HFF-Myc (cell line): ENCODE results near the gene ITIH2.
"Not testable (repeated sequence)": the region's sequence is repeated elsewhere in the genome, so short reads cannot be mapped to it uniquely, and the experiment has no call there.

Experiments used
- DNase-seq: peaks from one replicate; pipeline ENCODE4 v3.0.0-alpha.2; 2011; ENCODE audit warnings: low read depth; ENCODE audit errors: extremely low read depth
- H3K4me3 ChIP-seq: replicated peaks from 2 replicates; pipeline ENCODE4 v1.5.1; 2011; ENCODE audit warnings: low read depth, mild to moderate bottlenecking, control low read depth, low read length
- TF ChIP-seq, protein P1 (sequence below): IDR thresholded peaks from 2 replicates; pipeline ENCODE4 v1.5.1; 2012; ENCODE audit warnings: mild to moderate bottlenecking, low read depth, low read length, control low read depth; ENCODE audit errors: missing control alignments

ITIH2 gene, protein sequence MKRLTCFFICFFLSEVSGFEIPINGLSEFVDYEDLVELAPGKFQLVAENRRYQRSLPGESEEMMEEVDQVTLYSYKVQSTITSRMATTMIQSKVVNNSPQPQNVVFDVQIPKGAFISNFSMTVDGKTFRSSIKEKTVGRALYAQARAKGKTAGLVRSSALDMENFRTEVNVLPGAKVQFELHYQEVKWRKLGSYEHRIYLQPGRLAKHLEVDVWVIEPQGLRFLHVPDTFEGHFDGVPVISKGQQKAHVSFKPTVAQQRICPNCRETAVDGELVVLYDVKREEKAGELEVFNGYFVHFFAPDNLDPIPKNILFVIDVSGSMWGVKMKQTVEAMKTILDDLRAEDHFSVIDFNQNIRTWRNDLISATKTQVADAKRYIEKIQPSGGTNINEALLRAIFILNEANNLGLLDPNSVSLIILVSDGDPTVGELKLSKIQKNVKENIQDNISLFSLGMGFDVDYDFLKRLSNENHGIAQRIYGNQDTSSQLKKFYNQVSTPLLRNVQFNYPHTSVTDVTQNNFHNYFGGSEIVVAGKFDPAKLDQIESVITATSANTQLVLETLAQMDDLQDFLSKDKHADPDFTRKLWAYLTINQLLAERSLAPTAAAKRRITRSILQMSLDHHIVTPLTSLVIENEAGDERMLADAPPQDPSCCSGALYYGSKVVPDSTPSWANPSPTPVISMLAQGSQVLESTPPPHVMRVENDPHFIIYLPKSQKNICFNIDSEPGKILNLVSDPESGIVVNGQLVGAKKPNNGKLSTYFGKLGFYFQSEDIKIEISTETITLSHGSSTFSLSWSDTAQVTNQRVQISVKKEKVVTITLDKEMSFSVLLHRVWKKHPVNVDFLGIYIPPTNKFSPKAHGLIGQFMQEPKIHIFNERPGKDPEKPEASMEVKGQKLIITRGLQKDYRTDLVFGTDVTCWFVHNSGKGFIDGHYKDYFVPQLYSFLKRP

GRCh38 chr10:7703140-7703539 lies at the start of gene ITIH2:
Gene ITIH2, plus strand, starts transcription at chr10:7703316. Its CDS starts 119 bp downstream, at chr10:7703435.
- no peak within 1 kb of the TSS for H3K4me3 ChIP-seq
- DNase-seq, result no peak
- TF ChIP-seq, protein P1, sequence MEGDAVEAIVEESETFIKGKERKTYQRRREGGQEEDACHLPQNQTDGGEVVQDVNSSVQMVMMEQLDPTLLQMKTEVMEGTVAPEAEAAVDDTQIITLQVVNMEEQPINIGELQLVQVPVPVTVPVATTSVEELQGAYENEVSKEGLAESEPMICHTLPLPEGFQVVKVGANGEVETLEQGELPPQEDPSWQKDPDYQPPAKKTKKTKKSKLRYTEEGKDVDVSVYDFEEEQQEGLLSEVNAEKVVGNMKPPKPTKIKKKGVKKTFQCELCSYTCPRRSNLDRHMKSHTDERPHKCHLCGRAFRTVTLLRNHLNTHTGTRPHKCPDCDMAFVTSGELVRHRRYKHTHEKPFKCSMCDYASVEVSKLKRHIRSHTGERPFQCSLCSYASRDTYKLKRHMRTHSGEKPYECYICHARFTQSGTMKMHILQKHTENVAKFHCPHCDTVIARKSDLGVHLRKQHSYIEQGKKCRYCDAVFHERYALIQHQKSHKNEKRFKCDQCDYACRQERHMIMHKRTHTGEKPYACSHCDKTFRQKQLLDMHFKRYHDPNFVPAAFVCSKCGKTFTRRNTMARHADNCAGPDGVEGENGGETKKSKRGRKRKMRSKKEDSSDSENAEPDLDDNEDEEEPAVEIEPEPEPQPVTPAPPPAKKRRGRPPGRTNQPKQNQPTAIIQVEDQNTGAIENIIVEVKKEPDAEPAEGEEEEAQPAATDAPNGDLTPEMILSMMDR, result no peak

DNA sequence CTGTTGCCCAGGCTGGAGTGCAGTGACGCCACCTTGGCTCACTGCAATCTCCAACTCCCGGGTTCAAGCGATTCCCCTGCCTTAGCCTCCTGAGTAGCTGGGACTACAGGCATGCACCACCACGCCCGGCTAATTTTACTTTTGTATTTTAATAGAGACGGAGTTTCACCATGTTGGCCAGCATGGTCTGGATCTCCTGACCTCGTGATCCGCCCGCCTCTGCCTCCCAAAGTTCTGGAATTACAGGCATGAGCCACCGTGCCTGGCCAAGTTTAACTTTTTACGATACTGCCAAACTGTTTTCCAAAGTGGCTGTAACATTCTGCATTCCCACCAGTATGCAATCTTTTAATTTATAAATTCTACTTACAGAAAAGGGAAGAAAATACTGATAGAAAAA lies 46.0 kb upstream of the ITIH2 start:
- H3K4me3 ChIP-seq, DNase-seq: not testable (repeated sequence)

DNA sequence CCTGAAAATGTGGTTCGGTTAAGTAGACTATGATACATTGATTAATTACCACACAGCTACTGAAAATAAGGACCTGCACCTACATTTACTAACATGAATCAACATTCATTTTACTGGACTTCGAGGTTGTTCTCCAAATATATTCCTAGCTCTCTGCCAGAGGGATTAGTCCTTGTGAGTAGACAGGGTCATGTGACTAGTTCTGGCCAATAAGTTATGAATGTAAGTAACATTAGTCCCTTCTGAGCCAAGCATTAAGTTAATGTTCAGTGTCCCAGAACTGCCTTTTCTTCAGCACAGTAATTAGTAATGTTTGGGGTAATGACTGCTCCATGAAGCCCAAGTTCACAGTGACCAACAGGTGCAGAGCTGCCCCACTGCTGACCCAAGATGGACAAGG lies 45.6 kb upstream of the ITIH2 start:
- TF ChIP-seq, protein P1, result no peak
- DNase-seq, result no peak
- H3K4me3 ChIP-seq, result no peak overlapping the region

DNA sequence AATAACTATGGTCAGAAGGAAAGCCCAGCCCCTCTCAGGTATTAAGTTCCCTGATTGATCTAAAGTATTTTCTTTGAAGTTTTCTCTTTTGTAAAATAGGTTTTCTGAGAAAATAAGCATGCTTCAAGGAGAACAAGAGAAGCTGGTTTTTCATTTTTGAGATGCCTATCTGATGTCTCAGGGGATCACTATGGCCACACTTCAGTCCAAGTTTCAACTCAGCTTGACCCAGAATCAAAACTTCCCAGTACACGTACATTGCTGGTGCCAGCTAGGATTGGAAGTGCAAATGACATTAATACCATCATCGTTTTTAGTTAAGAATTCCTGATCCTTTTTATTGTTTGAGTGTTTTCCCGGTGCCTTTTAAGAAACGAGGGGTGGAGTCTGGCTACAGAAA lies 43.6 kb upstream of the ITIH2 start:
- no peak overlapping the region for H3K4me3 ChIP-seq
- DNase-seq, result no peak
- TF ChIP-seq, protein P1, result no peak

DNA sequence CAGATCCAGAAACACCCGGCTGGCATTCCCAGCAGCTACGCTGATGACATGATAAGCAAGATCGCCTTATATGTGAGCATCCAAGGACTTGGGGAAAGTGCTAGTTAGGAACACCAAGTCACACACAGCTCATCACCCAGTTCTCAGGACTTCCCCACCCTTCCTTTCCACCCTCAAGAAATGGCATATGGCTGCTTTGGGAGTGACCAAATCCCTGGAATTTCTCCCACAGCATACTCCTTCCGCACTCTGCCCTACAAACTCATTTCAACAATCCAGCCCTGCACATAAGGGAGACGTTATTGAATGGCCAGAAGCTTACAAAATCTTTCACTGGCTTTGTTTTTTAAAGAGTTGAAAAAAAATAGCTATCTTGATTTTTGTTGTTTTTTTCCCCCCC lies 40.6 kb upstream of the ITIH2 start:
- H3K4me3 ChIP-seq, result no peak overlapping the region
- DNase-seq, result no peak
- TF ChIP-seq, protein P1, result no peak

GRCh38 chr10:7664707-7665106 lies 38.4 kb upstream of the ITIH2 start:
- no peak overlapping the region for H3K4me3 ChIP-seq
- TF ChIP-seq, protein P1, result no peak
- no peak for DNase-seq

- H3K4me3 ChIP-seq, result no peak overlapping the region
- DNase-seq, result no peak
- TF ChIP-seq, protein P1, result no peak
Measured at GRCh38 chr10:7665767-7666166, 37.3 kb upstream of the ITIH2 start.
